GM19035 (cell line): ENCODE data around the gene WNK2.

Experiments used
- ATAC-seq: cut with Tn5 transposase; IDR thresholded peaks from one replicate; pipeline ENCODE4 v1.9.1; 2021; ENCODE audit not compliant: unreplicated experiment

The WNK2 gene

GRCh38 chr9:93264338-93265125, 80.6 kb downstream of the WNK2 start:
- no peak for ATAC-seq

GRCh38 chr9:93265301-93265971, 81.5 kb downstream of the WNK2 start:
- ATAC-seq, result no peak

GRCh38 chr9:93265972-93266371, 82.0 kb downstream of the WNK2 start:
- ATAC-seq, result no peak

GRCh38 chr9:93266521-93267001, 82.6 kb downstream of the WNK2 start:
- no peak for ATAC-seq

GRCh38 chr9:93267091-93267541, 83.2 kb downstream of the WNK2 start:
- no peak for ATAC-seq

GRCh38 chr9:93267681-93268505, 84.0 kb downstream of the WNK2 start:
- no peak for ATAC-seq

- no peak for ATAC-seq
Measured at GRCh38 chr9:93268551-93269314, 84.8 kb downstream of the WNK2 start.

GRCh38 chr9:93270976-93271375, 87.0 kb downstream of the WNK2 start:
- ATAC-seq, result no peak

- no peak for ATAC-seq
Measured at GRCh38 chr9:93276973-93277372, 93.0 kb downstream of the WNK2 start.

GRCh38 chr9:93278144-93278543, 94.2 kb downstream of the WNK2 start:
- no peak for ATAC-seq

- no peak for ATAC-seq
Measured at GRCh38 chr9:93280661-93281259, 96.8 kb downstream of the WNK2 start.

GRCh38 chr9:93286252-93287188, 102.6 kb downstream of the WNK2 start:
- ATAC-seq, result no peak

- ATAC-seq, result no peak
Measured at GRCh38 chr9:93287189-93287552, 103.2 kb downstream of the WNK2 start.

- no peak for ATAC-seq
Measured at GRCh38 chr9:93287593-93287992, 103.7 kb downstream of the WNK2 start.

- ATAC-seq, result no peak
Measured at GRCh38 chr9:93288341-93288740, 104.4 kb downstream of the WNK2 start.

GRCh38 chr9:93288891-93289883, 105.2 kb downstream of the WNK2 start:
- ATAC-seq, result no peak

GRCh38 chr9:93290495-93291434, 106.8 kb downstream of the WNK2 start:
- ATAC-seq, result no peak
